Progenitor cell of endocrine pancreas (in vitro differentiated cells): ENCODE measurements around the gene MYO19. TPM values are rescaled to one million over a fixed set of nuclear protein-coding genes. Genes with fewer than 3 reads are reported as not detected.

Experiments used
- DNase-seq: peaks from one replicate; pipeline ENCODE4 v3.0.0; 2021; ENCODE audit warnings: low spot score; ENCODE audit not compliant: unreplicated experiment
- H3K27ac Mint-ChIP-seq: 2 replicates; pipeline ENCODE4 v1.8.0; 2021; ENCODE audit warnings: mild to moderate bottlenecking, moderate library complexity, mixed read lengths
- H3K27me3 Mint-ChIP-seq: 2 replicates; pipeline ENCODE4 v1.8.0; 2021; ENCODE audit warnings: mixed read lengths
- H3K36me3 Mint-ChIP-seq: 2 replicates; pipeline ENCODE4 v1.8.0; 2022; ENCODE audit warnings: mixed read lengths; ENCODE audit not compliant: insufficient read depth
- H3K4me1 Mint-ChIP-seq: 2 replicates; pipeline ENCODE4 v1.8.0; 2021; ENCODE audit warnings: low read depth, mixed read lengths
- H3K4me3 Mint-ChIP-seq: 2 replicates; pipeline ENCODE4 v1.8.0; 2021; ENCODE audit warnings: low read depth, mild to moderate bottlenecking, moderate library complexity, mixed read lengths
- H3K9me3 Mint-ChIP-seq: 2 replicates; pipeline ENCODE4 v1.8.0; 2021; ENCODE audit warnings: low read depth, mixed read lengths
- CTCF ChIP-seq: fragments of 200-600 bp; sonication (generic); IDR thresholded peaks from one replicate; pipeline ENCODE4 v1.5.0; 2021; ENCODE audit warnings: antibody characterized with exemption, mild to moderate bottlenecking; ENCODE audit not compliant: unreplicated experiment
- total RNA-seq: library from RNA; stranded (reverse); gene quantifications from 2 replicates; pipeline ENCODE4 v1.2.1, GENCODE V29; 2021

Gene MYO19
- total RNA-seq, 1 donor from 2014 or later = 82.2 TPM

GRCh38 chr17:36501351-36501750 is 33.3 kb downstream of the MYO19 start:
- DNase-seq = no peak
- H3K4me1 Mint-ChIP-seq = no peaks in the 10 kb centered on the region
- no peak overlapping the region for H3K4me3 Mint-ChIP-seq
- H3K27ac Mint-ChIP-seq = no peak overlapping the region
- no peaks in the 10 kb centered on the region for H3K27me3 Mint-ChIP-seq
- TF ChIP-seq CTCF = no peak
- H3K9me3 Mint-ChIP-seq = no peaks in the 10 kb centered on the region
- peaks cover 10% of the 10 kb centered on the region for H3K36me3 Mint-ChIP-seq

- H3K27ac Mint-ChIP-seq = no peak overlapping the region
- no peaks in the 10 kb centered on the region for H3K27me3 Mint-ChIP-seq
- DNase-seq = no peak
- no peaks in the 10 kb centered on the region for H3K9me3 Mint-ChIP-seq
- H3K4me3 Mint-ChIP-seq = no peak overlapping the region
- no peak for TF ChIP-seq CTCF
- peaks cover 12% of the 10 kb centered on the region for H3K36me3 Mint-ChIP-seq
- H3K4me1 Mint-ChIP-seq = no peaks in the 10 kb centered on the region
Measured at GRCh38 chr17:36500745-36501225, 33.9 kb downstream of the MYO19 start.

- no peak for DNase-seq
- Mint-ChIP-seq H3K36me3 (peaks cover 11% of the 10 kb centered on the region), H3K4me1 (peaks cover 3% of the 10 kb centered on the region), H3K4me3 (no peak overlapping the region), H3K9me3 (no peaks in the 10 kb centered on the region), H3K27me3 (no peaks in the 10 kb centered on the region), H3K27ac (no peak overlapping the region)
- no peak for TF ChIP-seq CTCF
Measured at GRCh38 chr17:36498560-36499300, 35.9 kb downstream of the MYO19 start.

GRCh38 chr17:36498155-36498554 is 36.5 kb downstream of the MYO19 start:
- no peaks in the 10 kb centered on the region for H3K27me3 Mint-ChIP-seq
- DNase-seq = no peak

More at GRCh38 chr17:36498155-36498554, 36.5 kb downstream of the MYO19 start:
- TF ChIP-seq CTCF = no peak
- H3K27ac Mint-ChIP-seq = no peak overlapping the region
- H3K36me3 Mint-ChIP-seq = peaks cover 11% of the 10 kb centered on the region
- H3K4me3 Mint-ChIP-seq = no peak overlapping the region
- H3K4me1 Mint-ChIP-seq = peaks cover 3% of the 10 kb centered on the region
- no peaks in the 10 kb centered on the region for H3K9me3 Mint-ChIP-seq
